GM18511 (cell line): ENCODE results near the gene BHLHE23.

Experiments used
- ATAC-seq: cut with Tn5 transposase; IDR thresholded peaks from one replicate; pipeline ENCODE4 v1.9.1; 2021; ENCODE audit warnings: mild to moderate bottlenecking, moderate library complexity; ENCODE audit not compliant: unreplicated experiment

Gene BHLHE23

GRCh38 chr20:62993856-62994494 is 12.8 kb downstream of the BHLHE23 start:
- no peak for ATAC-seq

DNA sequence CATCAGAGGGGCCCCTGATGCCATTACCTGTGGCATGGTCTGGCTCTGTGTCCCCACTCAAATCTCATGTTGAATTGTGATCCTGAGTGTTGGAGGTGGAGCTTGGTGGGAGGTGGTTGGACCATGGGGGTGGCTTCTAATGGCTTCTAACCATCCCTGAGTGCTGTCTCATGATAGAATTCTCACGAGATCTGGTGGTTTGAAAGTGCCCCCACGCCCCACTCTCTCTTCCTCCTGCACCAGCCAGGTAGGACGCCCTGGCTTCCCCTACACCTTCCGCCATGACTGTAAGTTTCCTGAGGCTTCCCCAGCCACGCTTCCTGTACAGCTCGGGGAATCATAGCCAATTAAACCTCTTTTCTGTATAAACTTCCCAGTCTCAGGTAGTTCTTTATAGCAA is 14.9 kb downstream of the BHLHE23 start:
- no peak for ATAC-seq

DNA sequence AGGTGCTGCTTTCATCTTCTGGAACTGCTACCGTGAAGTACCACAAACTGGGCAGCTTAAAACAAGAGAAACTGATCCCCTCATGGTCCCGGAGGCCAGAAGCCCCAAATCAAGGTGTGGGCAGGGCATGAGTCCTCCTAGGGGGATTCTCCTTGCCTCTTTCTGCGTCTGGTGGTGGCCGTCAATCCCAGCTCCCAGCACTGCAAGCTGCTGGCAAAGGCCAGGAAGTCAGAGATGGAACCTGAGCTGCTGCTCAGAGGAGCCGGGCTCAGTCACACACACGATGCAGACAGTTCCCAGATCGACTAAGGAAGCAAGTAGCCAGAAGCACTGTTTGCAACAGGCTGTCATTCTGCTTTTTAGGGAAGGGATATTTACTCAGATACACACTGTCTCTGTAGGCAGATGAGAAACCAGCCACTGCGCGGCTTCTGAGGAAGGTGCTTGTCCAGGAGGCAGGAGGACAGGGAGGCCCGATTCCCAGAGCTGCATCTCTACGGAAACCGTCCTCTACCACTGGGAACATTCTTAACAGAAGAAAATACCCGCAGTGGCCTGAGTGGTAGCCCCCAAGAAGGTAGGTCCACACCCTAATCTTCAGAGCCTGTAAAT is 15.5 kb downstream of the BHLHE23 start:
- no peak for ATAC-seq

GRCh38 chr20:62990306-62990825 is 16.4 kb downstream of the BHLHE23 start:
- no peak for ATAC-seq

GRCh38 chr20:62989201-62989601 is 17.6 kb downstream of the BHLHE23 start:
- no peak for ATAC-seq

DNA sequence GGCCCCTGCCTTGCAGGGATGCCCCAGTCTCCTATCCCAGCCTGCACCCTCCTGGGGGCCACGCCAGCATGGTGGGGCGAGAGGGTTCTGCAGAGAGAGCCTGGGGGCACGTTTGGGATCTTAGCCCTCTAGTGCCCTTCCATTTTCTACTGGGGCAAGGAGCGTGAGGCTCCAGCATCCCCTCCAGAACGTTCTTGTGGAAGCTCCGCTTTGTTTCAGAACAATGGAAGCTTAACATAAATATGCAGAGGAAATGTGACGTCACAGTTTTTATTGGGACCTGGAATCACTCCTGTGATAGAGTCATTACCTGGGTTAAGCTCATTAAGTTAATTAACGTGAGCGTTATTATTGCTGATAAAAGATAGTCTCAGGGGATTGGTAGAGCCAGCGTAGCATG is 19.6 kb downstream of the BHLHE23 start:
- ATAC-seq = no peak

DNA sequence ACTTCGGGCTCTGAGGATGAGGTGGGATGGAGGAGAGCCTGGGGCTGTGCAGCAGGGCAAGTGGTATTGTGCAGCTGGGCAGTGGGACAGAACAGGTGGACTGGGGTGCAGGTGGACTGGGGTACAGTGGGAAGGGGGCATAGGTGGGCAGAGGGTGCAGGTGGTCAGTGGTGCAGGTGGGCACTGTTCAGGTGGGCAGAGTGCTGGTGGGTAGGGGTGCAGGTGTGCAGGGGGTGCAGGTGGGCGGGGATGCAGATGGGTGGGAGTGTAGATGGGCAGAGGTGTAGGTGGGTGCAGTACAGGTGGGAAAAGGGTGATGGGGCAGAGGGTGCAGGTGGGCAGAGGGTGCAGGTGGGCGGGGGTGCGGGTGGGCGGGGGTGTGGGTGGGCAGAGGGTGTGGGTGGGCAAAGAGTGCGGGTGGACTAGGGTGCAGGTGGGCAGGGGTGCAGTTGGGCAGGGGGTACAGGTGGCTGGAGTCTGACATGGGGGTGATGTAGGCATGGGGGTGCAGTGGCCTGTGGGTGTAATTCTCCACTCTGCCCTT is 20.4 kb downstream of the BHLHE23 start:
- ATAC-seq = no peak

GRCh38 chr20:62985444-62985778 is 21.4 kb downstream of the BHLHE23 start:
- no peak for ATAC-seq

- ATAC-seq = no peak
Measured at GRCh38 chr20:62984666-62985443, 21.9 kb downstream of the BHLHE23 start.

GRCh38 chr20:62983210-62983609 is 23.6 kb downstream of the BHLHE23 start:
- no peak for ATAC-seq

GRCh38 chr20:62982124-62983075 is 24.4 kb downstream of the BHLHE23 start:
- no peak for ATAC-seq

DNA sequence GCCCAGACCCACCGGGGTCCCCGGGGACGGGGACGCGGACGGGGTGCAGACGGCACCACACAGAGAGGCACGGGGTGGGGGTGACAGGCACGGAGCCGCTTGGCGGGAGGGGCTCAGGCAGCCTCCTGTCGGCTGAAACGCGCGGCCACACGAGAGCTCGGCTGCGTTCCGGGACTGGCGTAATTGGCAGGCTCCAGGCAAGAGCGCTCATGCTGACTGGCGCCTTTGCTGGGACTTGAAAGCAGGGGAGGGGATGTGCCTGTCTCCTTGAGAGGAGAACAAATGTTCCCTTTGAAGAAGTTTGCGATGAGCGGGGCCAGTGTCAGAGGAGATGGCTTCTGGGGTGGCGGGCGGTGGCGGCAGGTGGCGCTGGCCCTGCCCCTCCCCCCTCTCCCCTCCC is 25.8 kb downstream of the BHLHE23 start:
- ATAC-seq = no peak

GRCh38 chr20:62980380-62980960 is 26.3 kb downstream of the BHLHE23 start:
- no peak for ATAC-seq

GRCh38 chr20:62979876-62980373 is 26.8 kb downstream of the BHLHE23 start:
- no peak for ATAC-seq

DNA sequence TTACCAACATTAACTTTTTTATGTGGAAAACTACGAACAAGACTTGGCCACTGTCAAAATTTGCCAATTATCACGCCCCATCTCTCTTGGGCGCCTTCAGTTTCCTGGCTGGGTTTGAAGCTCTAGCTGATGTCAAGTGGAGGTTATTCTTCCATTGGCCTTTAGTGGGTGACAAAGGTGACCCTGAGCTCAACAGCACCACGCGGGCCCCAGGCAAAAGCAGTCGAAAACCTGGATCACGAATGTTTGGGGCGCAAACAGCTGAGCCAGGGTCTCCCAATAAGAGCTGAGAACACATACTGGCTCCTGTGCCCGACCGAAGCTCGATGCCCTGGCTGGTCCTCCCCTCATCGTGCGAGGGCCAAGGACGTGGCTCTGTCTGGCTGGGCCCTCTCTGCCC is 27.5 kb downstream of the BHLHE23 start:
- ATAC-seq = no peak

DNA sequence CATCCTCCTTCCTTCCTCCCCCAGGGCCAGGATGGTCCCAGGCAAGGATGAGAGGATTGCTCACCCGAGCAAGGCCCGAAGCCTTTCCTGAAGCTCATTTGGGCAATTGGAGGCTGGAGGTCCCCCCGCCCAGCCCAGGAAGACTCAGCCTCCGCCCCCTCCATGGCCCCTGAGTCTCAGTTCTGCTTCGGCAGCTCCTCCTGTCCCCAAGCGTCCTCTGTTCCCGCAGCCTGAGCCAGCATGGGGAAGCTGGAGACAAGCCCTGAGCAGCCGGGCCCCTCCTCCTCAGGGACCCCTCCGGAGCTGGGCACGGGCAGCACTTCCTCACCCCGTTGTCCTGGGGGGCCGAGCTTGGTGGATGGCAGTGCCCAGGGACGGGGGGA is 28.2 kb downstream of the BHLHE23 start:
- no peak for ATAC-seq

- ATAC-seq = peak; percentile 82
Measured at GRCh38 chr20:62977613-62978560, 28.9 kb downstream of the BHLHE23 start.

DNA sequence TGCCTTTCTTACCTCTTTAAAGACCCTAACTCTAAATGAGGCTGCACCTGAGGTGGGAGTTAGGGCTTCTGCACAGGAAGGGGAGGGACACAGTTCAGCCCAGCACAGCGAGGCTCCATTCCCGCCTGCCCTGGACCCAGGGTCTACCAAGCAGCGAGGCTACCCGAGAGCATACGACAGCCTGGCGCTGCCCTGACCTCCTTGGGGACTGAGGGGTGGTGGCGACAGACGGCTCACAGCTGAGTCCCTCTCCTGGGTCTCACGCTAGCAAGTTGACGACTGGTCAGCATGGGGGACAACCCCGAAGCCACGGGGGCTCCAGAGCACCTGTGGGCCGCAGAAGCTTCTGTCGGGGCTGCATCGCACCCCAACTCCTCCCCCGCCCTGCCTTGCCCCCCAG is 29.9 kb downstream of the BHLHE23 start:
- ATAC-seq = no peak
